Spleen (tissue), 11 donors: ENCODE results near the gene CLBA1. TPM values are rescaled to one million over a fixed set of nuclear protein-coding genes. Genes with fewer than 3 reads are reported as not detected.

ENCODE experiments used
- DNase-seq: peaks from one replicate; pipeline ENCODE4 v3.0.0-alpha.2; 2020
- H3K27ac ChIP-seq, 8 donors: fragments of 200-600 bp; sonication (generic) in 7 of 8; 1 replicate in 4 of 8; 2 replicates in 4 of 8; pipeline versions ENCODE4 v1.5.0 to v1.8.0; 2016 to 2021; ENCODE audit warnings: inconsistent platforms in 4 of 8, mild to moderate bottlenecking in 4 of 8, moderate library complexity in 1 of 8
- H3K27me3 ChIP-seq, 7 donors: fragments of 200-600 bp; sonication (generic) in 6 of 7; replicated peaks in 1 of 7; 1 replicate in 4 of 7; 2 replicates in 3 of 7; pipeline versions ENCODE4 v1.5.0 to v1.8.0; 2016 to 2021; ENCODE audit warnings: inconsistent platforms in 3 of 7, mild to moderate bottlenecking in 1 of 7
- H3K36me3 ChIP-seq, 6 donors: fragments of 200-600 bp; sonication (generic) in 5 of 6; 1 replicate in 4 of 6; 2 replicates in 2 of 6; pipeline versions ENCODE4 v1.5.0 to v1.8.0; 2016 to 2021; ENCODE audit warnings: inconsistent platforms in 2 of 6
- H3K4me1 ChIP-seq, 6 donors: fragments of 200-600 bp; sonication (generic) in 5 of 6; 1 replicate in 3 of 6; 2 replicates in 3 of 6; pipeline versions ENCODE4 v1.5.0 to v1.8.0; 2016 to 2021; ENCODE audit warnings: inconsistent platforms in 3 of 6
- H3K4me3 ChIP-seq, 8 donors: fragments of 200-600 bp; sonication (generic) in 7 of 8; 1 replicate in 4 of 8; 2 replicates in 4 of 8; pipeline versions ENCODE4 v1.5.0 to v1.8.0; 2016 to 2021; ENCODE audit warnings: inconsistent platforms in 4 of 8, mild to moderate bottlenecking in 4 of 8, moderate library complexity in 2 of 8
- H3K9me3 ChIP-seq, 8 donors: fragments of 200-600 bp; sonication (generic) in 7 of 8; 1 replicate in 4 of 8; 2 replicates in 4 of 8; pipeline versions ENCODE4 v1.5.0 to v1.8.0; 2016 to 2021; ENCODE audit warnings: inconsistent platforms in 4 of 8
- CTCF ChIP-seq, 11 experiments: fragments of 200-600 bp in 7 of 11; fragments of 450-650 bp in 4 of 11; sonication (generic) in 4 of 11; IDR thresholded peaks in 8 of 11; conservative IDR thresholded peaks in 3 of 11; 1 replicate in 7 of 11; 2 replicates in 4 of 11; pipeline versions ENCODE4 v1.4.0 to v1.8.0; 2016 to 2021; ENCODE audit warnings: antibody characterized with exemption in 11 of 11, inconsistent platforms in 4 of 11, mild to moderate bottlenecking in 1 of 11
- POLR2A ChIP-seq, 3 donors: fragments of 450-650 bp; IDR thresholded peaks; one replicate each; pipeline ENCODE4 v1.5.1; 2017; ENCODE audit warnings: antibody characterized with exemption in 3 of 3, mild to moderate bottlenecking in 1 of 3
- POLR2AphosphoS5 ChIP-seq, 3 donors: sonication (generic); formaldehyde crosslinking; IDR thresholded peaks; one replicate each; pipeline ENCODE4 v1.5.1; 2017; ENCODE audit warnings: antibody characterized with exemption in 3 of 3
- WGBS, 5 donors: extraction: QIAGEN DNeasy Blood & Tissue Kit in 3 of 5; methylation state at CpG; one replicate each; pipeline versions ENCODE4 v1.1.5 to v1.1.7; 2013 to 2018; 5-methylcytosine and 5-hydroxymethylcytosine counted together
- intact Hi-C: fragments of 100-400 bp; cut with DNase I; formaldehyde crosslinking; loops from one replicate; pipeline ENCODE4 v1.15.0; 2023; ENCODE audit warnings: low total_unique reads
- polyA plus RNA-seq, 3 donors: library from polyadenylated mRNA; stranded (reverse); fragments of 200-250 nt; gene quantifications; one replicate each; pipeline ENCODE4 v1.2.1, GENCODE V29; 2013
- total RNA-seq, 7 donors: library from RNA; depleted of rRNA in 3 of 7; stranded (reverse); fragments of >200 nt in 3 of 7; fragmentation: NEBNext Ultra II Directional in 4 of 7; extraction: Animal tissue kit (Norgen Biotek cat#: 25700) in 4 of 7; gene quantifications; one replicate each; pipeline versions ENCODE4 v1.1.0 to v1.2.1, GENCODE V29; 2016 to 2021
- donor health status: healthy with polysubstance abuse.
- donor health status: DM: no; HTN: no; CAD: no; lungs with moderate emphysema.
- donor health status: DM: no; HTN: no; CAD: no.
- donor health status: Bipolar disorder and iron deficiency.
- donor health status: healthy.
- donor health status: DM: no; HTN: no; CAD: no.
- donor health status: DM: yes; HTN: yes; CAD: no.

The CLBA1 gene
- total and polyA plus RNA-seq, 10 donors: 1.7 to 4.3 (median 3.7) TPM

- peak; percentile 72 for DNase-seq
- intact Hi-C loops: no loop called here
Measured at GRCh38 chr14:104983231-104983721, 2.3 kb upstream of the CLBA1 start.

GRCh38 chr14:104984056-104984894 is 1.3 kb upstream of the CLBA1 start:
- 88 to 94% (median 90%) methylated on average over 15 of the region's 15 CpGs for WGBS, 5 donors
- Histone ChIP-seq H3K27ac (peak overlapping the region in 1 of 8 donors; percentile 86), H3K4me3 (peak overlapping the region in 2 of 8 donors; percentile 72 to 90), H3K36me3 (no peaks in the 10 kb centered on the region), H3K4me1 (peaks cover 5 to 25% (median 15%) of the 10 kb centered on the region in 6 donors), H3K9me3 (no peaks in the 10 kb centered on the region), H3K27me3 (peaks cover 0 to 2% (median 0%) of the 10 kb centered on the region in 7 donors)
- intact Hi-C loops: no loop called here
- DNase-seq: peak; percentile 71
- no peak for TF ChIP-seq CTCF (IDR thresholded peaks at IDR 0.05 in 8 of 11, conservative IDR thresholded peaks at IDR 0.05 in 3 of 11)
- no peak for TF ChIP-seq POLR2AphosphoS5 (IDR thresholded peaks at IDR 0.05)
- TF ChIP-seq POLR2A (IDR thresholded peaks at IDR 0.05): no peak

More at GRCh38 chr14:104983231-104983721, 2.3 kb upstream of the CLBA1 start:
- no peak overlapping the region for H3K27ac ChIP-seq
- no peaks in the 10 kb centered on the region for H3K9me3 ChIP-seq
- no peaks in the 10 kb centered on the region for H3K36me3 ChIP-seq
- WGBS, 5 donors: 65 to 81% (median 74%) methylated on average over 5 to 12 of the region's 12 CpGs
- peaks cover 5 to 32% (median 21%) of the 10 kb centered on the region in 6 donors for H3K4me1 ChIP-seq
- H3K4me3 ChIP-seq: no peak overlapping the region
- peaks cover 0 to 12% (median 5%) of the 10 kb centered on the region in 7 donors for H3K27me3 ChIP-seq
- TF ChIP-seq CTCF (IDR thresholded peaks at IDR 0.05 in 8 of 11, conservative IDR thresholded peaks at IDR 0.05 in 3 of 11): no peak
- TF ChIP-seq POLR2AphosphoS5 (IDR thresholded peaks at IDR 0.05): no peak
- TF ChIP-seq POLR2A (IDR thresholded peaks at IDR 0.05): no peak

GRCh38 chr14:104986487-104987164 is 1.0 kb downstream of the CLBA1 start:
- H3K4me3 ChIP-seq: peak overlapping the region; percentile 66 to 93 (median 84)
- H3K36me3 ChIP-seq: no peaks in the 10 kb centered on the region
- H3K27ac ChIP-seq: peak overlapping the region in 1 of 8 donors; percentile 86
- H3K9me3 ChIP-seq: no peaks in the 10 kb centered on the region
- H3K4me1 ChIP-seq: peaks cover 5 to 25% (median 15%) of the 10 kb centered on the region in 6 donors
- TF ChIP-seq POLR2A (IDR thresholded peaks at IDR 0.05) (no peak), CTCF (IDR thresholded peaks at IDR 0.05 in 8 of 11, conservative IDR thresholded peaks at IDR 0.05 in 3 of 11) (no peak), POLR2AphosphoS5 (IDR thresholded peaks at IDR 0.05) (no peak)
- peak; percentile 74 for DNase-seq
- no peaks in the 10 kb centered on the region for H3K27me3 ChIP-seq
- WGBS, 5 donors: 62 to 73% (median 65%) methylated on average over 5 to 19 of the region's 19 CpGs
- intact Hi-C loops: no loop called here
